ENCODE results near the gene MAP3K13. TPM values are rescaled to one million over a fixed set of nuclear protein-coding genes. Genes with fewer than 3 reads are reported as not detected.

MAP3K13 gene
- total RNA-seq, 1 experiment from 2014 or later = 9.1 TPM

- no peaks in the 10 kb centered on the region for H3K27me3 Mint-ChIP-seq (ENCODE audit: low read depth)
- no peak for TF ChIP-seq TEAD4 (CRISPR knock-in tag; IDR thresholded peaks at IDR 0.05)
- TF ChIP-seq HMGXB4 (CRISPR knock-in tag; IDR thresholded peaks at IDR 0.05) = no peak
- no peak for TF ChIP-seq MXD4 (CRISPR knock-in tag; IDR thresholded peaks at IDR 0.05; ENCODE audit: borderline replicate concordance)
- TF ChIP-seq CBFB (CRISPR knock-in tag; IDR thresholded peaks at IDR 0.05; ENCODE audit: low read depth) = no peak
- TF ChIP-seq EMX1 (CRISPR knock-in tag; IDR thresholded peaks at IDR 0.05) = no peak
- ChIA-PET CTCF (no interaction called here), POLR2A (no interaction called here)
- no peaks in the 10 kb centered on the region for H3K9me3 Mint-ChIP-seq
- DNase-seq (ENCODE audit: low spot score) = no peak
- peaks cover 17% of the 10 kb centered on the region for H3K36me3 Mint-ChIP-seq
- no peak for ATAC-seq
- no peaks in the 10 kb centered on the region for H3K4me1 Mint-ChIP-seq
- no peak overlapping the region for H3K27ac Mint-ChIP-seq
- H3K4me3 Mint-ChIP-seq = no peak overlapping the region
These were observed 127.3 kb downstream of the MAP3K13 start for GRCh38 chr3:185490241-185490640.

GRCh38 chr3:185498503-185499396 is 135.8 kb downstream of the MAP3K13 start, which contains the start of gene TMEM41A:
Gene TMEM41A, minus strand, starts transcription at chr3:185499035. Its CDS starts 74 bp downstream, at chr3:185498961.
- DNase-seq (ENCODE audit: low spot score) = peak; percentile 97
- ChIA-PET POLR2A (interaction anchor here (1.0 kb wide), 2 partner anchors 84 to 85 kb away, joined by 3 to 4 read pairs; no protein-coding TSS in a partner anchor), CTCF (interaction anchor here (0.5 to 1.4 kb wide), 10 partner anchors 12 to 179 kb away, joined by 3 to 10 read pairs (median 6); partner anchors contain the start of genes LIPH and SENP2)
- Mint-ChIP-seq H3K9me3 (no peaks in the 10 kb centered on the region), H3K4me3 (peak within 1 kb of the TSS; percentile 94), H3K4me1 (peaks cover 6% of the 10 kb centered on the region; the same call in 1 of the 2 replicates), H3K27me3 (ENCODE audit: low read depth) (peaks cover 17% of the 10 kb centered on the region), H3K36me3 (peaks cover 16% of the 10 kb centered on the region), H3K27ac (peak within 1 kb of the TSS; percentile 98)
- ATAC-seq = peak; percentile 97
- 0 out of 2 replicates have a peak, but pooled peaks have one; percentile 54 for TF ChIP-seq ERG (CRISPR knock-in tag; IDR thresholded peaks at IDR 0.05)
- TF ChIP-seq E2F1 (CRISPR knock-in tag; IDR thresholded peaks at IDR 0.05) = no peak
- 0 out of 2 replicates have a peak, but pooled peaks have one; percentile 45 for TF ChIP-seq ZBTB21 (CRISPR knock-in tag; IDR thresholded peaks at IDR 0.05; ENCODE audit: borderline replicate concordance)
- no peak for TF ChIP-seq PREB (CRISPR knock-in tag; IDR thresholded peaks at IDR 0.05; ENCODE audit: borderline replicate concordance)
- peak; percentile 89; the same call in 1 of the 2 replicates for TF ChIP-seq FOXP1 (CRISPR knock-in tag; IDR thresholded peaks at IDR 0.05; ENCODE audit: borderline replicate concordance)
- TF ChIP-seq E2F5 (CRISPR knock-in tag; IDR thresholded peaks at IDR 0.05) = peak; percentile 80
- TF ChIP-seq SMAD4 (CRISPR knock-in tag; IDR thresholded peaks at IDR 0.05) = 0 out of 2 replicates have a peak, but pooled peaks have one; percentile 25
- TF ChIP-seq ETV6 (CRISPR knock-in tag; IDR thresholded peaks at IDR 0.05) = peak; percentile 91
- TF ChIP-seq MLX (CRISPR knock-in tag; IDR thresholded peaks at IDR 0.05) = 0 out of 2 replicates have a peak, but pooled peaks have one; percentile 47
- TF ChIP-seq GABPB1 (CRISPR knock-in tag; IDR thresholded peaks at IDR 0.05) = peak; percentile 86
- TF ChIP-seq TEAD1 (CRISPR knock-in tag; IDR thresholded peaks at IDR 0.05) = peak; percentile 74; the same call in 1 of the 2 replicates
- peak; percentile 89 for TF ChIP-seq KAT7 (CRISPR knock-in tag; IDR thresholded peaks at IDR 0.05; ENCODE audit: borderline replicate concordance)
- TF ChIP-seq ATF3 (CRISPR knock-in tag; conservative IDR thresholded peaks at IDR 0.05) = no peak
- no peak for TF ChIP-seq SOX15 (CRISPR knock-in tag; IDR thresholded peaks at IDR 0.05)
- peak; percentile 80; the same call in 1 of the 2 replicates for TF ChIP-seq FOXP4 (CRISPR knock-in tag; IDR thresholded peaks at IDR 0.05)
- no peak for TF ChIP-seq EMX1 (CRISPR knock-in tag; IDR thresholded peaks at IDR 0.05)
- 0 out of 2 replicates have a peak, but pooled peaks have one; percentile 84 for TF ChIP-seq IRF1 (CRISPR knock-in tag; IDR thresholded peaks at IDR 0.05)
- TF ChIP-seq ZNF396 (CRISPR knock-in tag; IDR thresholded peaks at IDR 0.05; ENCODE audit: borderline replicate concordance) = no peak

All from WTC11 (cell line).